T-helper 17 cell (primary cell): ENCODE data around the gene PYCR2. TPM values are rescaled to one million over a fixed set of nuclear protein-coding genes. Genes with fewer than 3 reads are reported as not detected.
A peak's percentile ranks its signal among the peaks of the same experiment; 100 is the strongest.

Experiments
- ATAC-seq: fragments of 150-1000 bp; cut with Tn5 transposase; 2 replicates; pipeline ENCODE4 v1.10.0; 2021; ENCODE audit warnings: mild to moderate bottlenecking, moderate library complexity
- DNase-seq, 3 donors: peaks; one replicate each; pipeline versions ENCODE4 v3.0.0 to v3.0.0-alpha.2; 2020 to 2021
- H3K9me3 ChIP-seq: one replicate; pipeline ENCODE4 v1.7.0; 2013; ENCODE audit warnings: low read length, mild to moderate bottlenecking; ENCODE audit not compliant: control insufficient read depth, poor library complexity, severe bottlenecking
- H3K27ac Mint-ChIP-seq: one replicate; pipeline ENCODE4 v1.8.0; 2022; ENCODE audit warnings: mild to moderate bottlenecking, moderate library complexity, mixed read lengths
- H3K27me3 Mint-ChIP-seq: one replicate; pipeline ENCODE4 v1.8.0; 2022; ENCODE audit warnings: mixed read lengths
- H3K36me3 Mint-ChIP-seq: one replicate; pipeline ENCODE4 v1.8.0; 2022; ENCODE audit warnings: low read depth, mixed read lengths
- H3K4me1 Mint-ChIP-seq: one replicate; pipeline ENCODE4 v1.8.0; 2022; ENCODE audit warnings: mild to moderate bottlenecking, mixed read lengths
- H3K4me3 Mint-ChIP-seq: one replicate; pipeline ENCODE4 v1.8.0; 2022; ENCODE audit warnings: mild to moderate bottlenecking, moderate library complexity, mixed read lengths
- total RNA-seq, 4 donors: library from RNA in 2 of 4; stranded (reverse) in 2 of 4; gene quantifications; one replicate each; pipeline ENCODE4 v1.2.3 and lab custom pipeline; 2022 to 2026

Gene PYCR2
- total RNA-seq, 2 donors from 2014 or later, result 48.1 to 53.7 TPM

GRCh38 chr1:225921734-225922709 is 2.0 kb downstream of the PYCR2 start:
- ATAC-seq, result no peak
- DNase-seq, result no peak
- Mint-ChIP-seq H3K4me3 (no peak overlapping the region), H3K4me1 (peaks cover 15% of the 10 kb centered on the region), H3K27ac (no peak overlapping the region), H3K36me3 (no peaks in the 10 kb centered on the region), H3K27me3 (no peaks in the 10 kb centered on the region)
- H3K9me3 ChIP-seq, result no peaks in the 10 kb centered on the region

- H3K36me3 Mint-ChIP-seq, result peaks cover 3% of the 10 kb centered on the region
- no peak overlapping the region for H3K4me3 Mint-ChIP-seq
- no peaks in the 10 kb centered on the region for H3K27me3 Mint-ChIP-seq
- H3K27ac Mint-ChIP-seq, result peak overlapping the region; percentile 89
- peaks cover 14% of the 10 kb centered on the region for H3K4me1 Mint-ChIP-seq
- DNase-seq, result no peak
- ATAC-seq, result no peak
- H3K9me3 ChIP-seq, result no peaks in the 10 kb centered on the region
These were observed 4.1 kb downstream of the PYCR2 start for GRCh38 chr1:225919906-225920305.

- no peak overlapping the region for H3K4me3 Mint-ChIP-seq
- ATAC-seq, result no peak
- H3K27ac Mint-ChIP-seq, result peak overlapping the region; percentile 24
These were observed 5.8 kb downstream of the PYCR2 start for GRCh38 chr1:225918280-225918679.

GRCh38 chr1:225917536-225917935 is 6.5 kb downstream of the PYCR2 start:
- Mint-ChIP-seq H3K36me3 (peaks cover 3% of the 10 kb centered on the region), H3K27ac (peak overlapping the region; percentile 24), H3K4me3 (no peak overlapping the region), H3K27me3 (no peaks in the 10 kb centered on the region), H3K4me1 (peaks cover 7% of the 10 kb centered on the region)
- no peak for DNase-seq
- H3K9me3 ChIP-seq, result no peaks in the 10 kb centered on the region
- no peak for ATAC-seq

More at GRCh38 chr1:225918280-225918679, 5.8 kb downstream of the PYCR2 start:
- Mint-ChIP-seq H3K27me3 (no peaks in the 10 kb centered on the region), H3K36me3 (peaks cover 3% of the 10 kb centered on the region), H3K4me1 (peaks cover 8% of the 10 kb centered on the region)
- H3K9me3 ChIP-seq, result no peaks in the 10 kb centered on the region
- DNase-seq, result no peak

GRCh38 chr1:225917101-225917500 is 6.9 kb downstream of the PYCR2 start:
- H3K9me3 ChIP-seq, result no peaks in the 10 kb centered on the region
- ATAC-seq, result no peak
- DNase-seq, result no peak
- Mint-ChIP-seq H3K4me3 (no peak overlapping the region), H3K4me1 (peaks cover 7% of the 10 kb centered on the region), H3K36me3 (peaks cover 3% of the 10 kb centered on the region), H3K27me3 (no peaks in the 10 kb centered on the region), H3K27ac (no peak overlapping the region)

GRCh38 chr1:225915538-225915991 is 8.5 kb downstream of the PYCR2 start:
- no peak overlapping the region for H3K4me3 Mint-ChIP-seq
- no peaks in the 10 kb centered on the region for H3K9me3 ChIP-seq
- DNase-seq (no peak), ATAC-seq (no peak)
- no peaks in the 10 kb centered on the region for H3K27me3 Mint-ChIP-seq
- H3K36me3 Mint-ChIP-seq, result peaks cover 3% of the 10 kb centered on the region
- H3K27ac Mint-ChIP-seq, result no peak overlapping the region
- H3K4me1 Mint-ChIP-seq, result peaks cover 9% of the 10 kb centered on the region

- Mint-ChIP-seq H3K4me3 (no peak overlapping the region), H3K27me3 (no peaks in the 10 kb centered on the region), H3K27ac (no peak overlapping the region), H3K4me1 (peaks cover 14% of the 10 kb centered on the region), H3K36me3 (peaks cover 3% of the 10 kb centered on the region)
- ATAC-seq (no peak), DNase-seq (no peak)
- no peaks in the 10 kb centered on the region for H3K9me3 ChIP-seq
These were observed 9.1 kb downstream of the PYCR2 start for GRCh38 chr1:225914947-225915346.

- DNase-seq, result no peak
- ATAC-seq, result no peak
- no peaks in the 10 kb centered on the region for H3K27me3 Mint-ChIP-seq
- H3K9me3 ChIP-seq, result no peaks in the 10 kb centered on the region
- H3K4me3 Mint-ChIP-seq, result no peak overlapping the region
- H3K36me3 Mint-ChIP-seq, result peaks cover 3% of the 10 kb centered on the region
- peaks cover 16% of the 10 kb centered on the region for H3K4me1 Mint-ChIP-seq
- no peak overlapping the region for H3K27ac Mint-ChIP-seq
These were observed 9.7 kb downstream of the PYCR2 start for GRCh38 chr1:225914391-225914790.

- DNase-seq (peak; percentile 64 to 77 (median 76)), ATAC-seq (peak; percentile 89)
- H3K27ac Mint-ChIP-seq, result peak overlapping the region; percentile 76
- peaks cover 3% of the 10 kb centered on the region for H3K36me3 Mint-ChIP-seq
- no peaks in the 10 kb centered on the region for H3K27me3 Mint-ChIP-seq
- peaks cover 18% of the 10 kb centered on the region for H3K4me1 Mint-ChIP-seq
- H3K9me3 ChIP-seq, result no peaks in the 10 kb centered on the region
- H3K4me3 Mint-ChIP-seq, result peak overlapping the region; percentile 9
These were observed 12.6 kb downstream of the PYCR2 start for GRCh38 chr1:225911191-225912130.

GRCh38 chr1:225909477-225909876 is 14.6 kb downstream of the PYCR2 start:
- DNase-seq (no peak), ATAC-seq (no peak)
- no peaks in the 10 kb centered on the region for H3K9me3 ChIP-seq
- H3K36me3 Mint-ChIP-seq, result no peaks in the 10 kb centered on the region
- H3K27ac Mint-ChIP-seq, result peak overlapping the region; percentile 76
- H3K27me3 Mint-ChIP-seq, result no peaks in the 10 kb centered on the region
- H3K4me3 Mint-ChIP-seq, result peak overlapping the region; percentile 19
- H3K4me1 Mint-ChIP-seq, result peaks cover 25% of the 10 kb centered on the region

- ATAC-seq (no peak), DNase-seq (no peak)
- Mint-ChIP-seq H3K36me3 (no peaks in the 10 kb centered on the region), H3K27me3 (no peaks in the 10 kb centered on the region), H3K4me3 (no peak overlapping the region), H3K27ac (no peak overlapping the region), H3K4me1 (peaks cover 25% of the 10 kb centered on the region)
- no peaks in the 10 kb centered on the region for H3K9me3 ChIP-seq
These were observed 15.3 kb downstream of the PYCR2 start for GRCh38 chr1:225908773-225909172.

- Mint-ChIP-seq H3K4me1 (peaks cover 25% of the 10 kb centered on the region), H3K36me3 (no peaks in the 10 kb centered on the region), H3K27ac (peak overlapping the region; percentile 87), H3K4me3 (no peak overlapping the region), H3K27me3 (no peaks in the 10 kb centered on the region)
- H3K9me3 ChIP-seq, result no peaks in the 10 kb centered on the region
- ATAC-seq (no peak), DNase-seq (no peak)
These were observed 15.9 kb downstream of the PYCR2 start for GRCh38 chr1:225908013-225908640.
